ENCODE measurements around the gene CORO2B.

Gene CORO2B

DNA sequence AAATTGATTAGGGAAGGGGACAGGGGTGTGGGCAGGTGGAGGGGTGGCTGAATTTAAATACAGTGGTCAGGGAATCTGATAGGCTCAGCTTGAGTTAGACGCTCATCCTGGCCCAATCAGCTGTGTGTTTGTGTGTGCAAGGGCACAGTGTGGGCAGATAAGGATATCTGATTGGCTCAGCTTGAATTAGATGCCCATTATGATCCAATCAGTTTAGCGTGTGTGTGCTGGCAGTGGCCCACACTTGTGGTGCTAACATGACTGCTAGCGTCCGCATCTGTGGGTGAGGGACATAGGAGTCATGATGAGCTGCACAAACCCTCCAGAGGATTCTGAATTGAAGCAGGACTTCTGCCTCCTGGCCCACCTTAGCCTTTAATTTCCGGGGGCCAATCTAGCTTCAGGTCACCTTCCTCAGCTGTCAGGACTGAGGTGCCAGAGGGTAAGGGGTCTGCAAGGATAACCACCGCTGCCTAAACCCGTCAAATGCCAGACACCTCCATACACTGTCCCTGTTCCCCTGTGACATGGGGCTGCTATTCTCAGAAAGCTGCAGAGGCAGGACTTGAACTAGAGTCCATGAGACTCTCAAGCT is 97.3 kb downstream of the CORO2B start:
- 0 out of 3 replicates have a peak, but pooled peaks have one; percentile 12 for ATAC-seq
- no peak for TF ChIP-seq PPARA (CRISPR knock-in tag; IDR thresholded peaks at IDR 0.05; ENCODE audit: borderline replicate concordance)
- TF ChIP-seq CREB5 (CRISPR knock-in tag; IDR thresholded peaks at IDR 0.05; ENCODE audit: low read depth), result no peak
- no peak for TF ChIP-seq TSHZ2 (CRISPR knock-in tag; IDR thresholded peaks at IDR 0.05)
- TF ChIP-seq RARB (CRISPR knock-in tag; IDR thresholded peaks at IDR 0.05), result no peak
- no peak for TF ChIP-seq BACH2 (CRISPR knock-in tag; IDR thresholded peaks at IDR 0.05; ENCODE audit: borderline replicate concordance)
- TF ChIP-seq ARNTL (CRISPR knock-in tag; IDR thresholded peaks at IDR 0.05; ENCODE audit: borderline replicate concordance, low read depth), result no peak
- TF ChIP-seq ZC3H10 (CRISPR knock-in tag; IDR thresholded peaks at IDR 0.05), result no peak
- no peak for TF ChIP-seq ZNF565 (CRISPR knock-in tag; conservative IDR thresholded peaks at IDR 0.05; ENCODE audit: low read depth)
- no peak for TF ChIP-seq ZNF8 (CRISPR knock-in tag; IDR thresholded peaks at IDR 0.05)
- TF ChIP-seq TCF4 (CRISPR knock-in tag; IDR thresholded peaks at IDR 0.05; ENCODE audit: borderline replicate concordance), result no peak
- no peak for TF ChIP-seq ZFP30 (CRISPR knock-in tag; IDR thresholded peaks at IDR 0.05)
- TF ChIP-seq ESRRG (CRISPR knock-in tag; IDR thresholded peaks at IDR 0.05), result no peak
- TF ChIP-seq CSDC2 (CRISPR knock-in tag; IDR thresholded peaks at IDR 0.05), result no peak
- TF ChIP-seq PATZ1 (CRISPR knock-in tag; IDR thresholded peaks at IDR 0.05; ENCODE audit: borderline replicate concordance), result no peak
- no peak for TF ChIP-seq CSRNP3 (CRISPR knock-in tag; IDR thresholded peaks at IDR 0.05)
- TF ChIP-seq SNAI2 (CRISPR knock-in tag; IDR thresholded peaks at IDR 0.05), result no peak

GRCh38 chr15:68676926-68677325 is 98.1 kb downstream of the CORO2B start:
- no peak for TF ChIP-seq ESRRG (CRISPR knock-in tag; IDR thresholded peaks at IDR 0.05)
- TF ChIP-seq OSR1 (CRISPR knock-in tag; IDR thresholded peaks at IDR 0.05), result no peak
- no peak for TF ChIP-seq SNAI2 (CRISPR knock-in tag; IDR thresholded peaks at IDR 0.05)
- TF ChIP-seq BACH2 (CRISPR knock-in tag; IDR thresholded peaks at IDR 0.05; ENCODE audit: borderline replicate concordance), result no peak
- no peak for TF ChIP-seq TOX (CRISPR knock-in tag; IDR thresholded peaks at IDR 0.05; ENCODE audit: borderline replicate concordance)
- no peak for TF ChIP-seq ZC3H10 (CRISPR knock-in tag; IDR thresholded peaks at IDR 0.05)
- TF ChIP-seq ZFP3 (CRISPR knock-in tag; IDR thresholded peaks at IDR 0.05), result no peak
- TF ChIP-seq CSDC2 (CRISPR knock-in tag; IDR thresholded peaks at IDR 0.05), result no peak
- no peak for TF ChIP-seq ARNTL (CRISPR knock-in tag; IDR thresholded peaks at IDR 0.05; ENCODE audit: borderline replicate concordance, low read depth)
- TF ChIP-seq, protein P1, sequence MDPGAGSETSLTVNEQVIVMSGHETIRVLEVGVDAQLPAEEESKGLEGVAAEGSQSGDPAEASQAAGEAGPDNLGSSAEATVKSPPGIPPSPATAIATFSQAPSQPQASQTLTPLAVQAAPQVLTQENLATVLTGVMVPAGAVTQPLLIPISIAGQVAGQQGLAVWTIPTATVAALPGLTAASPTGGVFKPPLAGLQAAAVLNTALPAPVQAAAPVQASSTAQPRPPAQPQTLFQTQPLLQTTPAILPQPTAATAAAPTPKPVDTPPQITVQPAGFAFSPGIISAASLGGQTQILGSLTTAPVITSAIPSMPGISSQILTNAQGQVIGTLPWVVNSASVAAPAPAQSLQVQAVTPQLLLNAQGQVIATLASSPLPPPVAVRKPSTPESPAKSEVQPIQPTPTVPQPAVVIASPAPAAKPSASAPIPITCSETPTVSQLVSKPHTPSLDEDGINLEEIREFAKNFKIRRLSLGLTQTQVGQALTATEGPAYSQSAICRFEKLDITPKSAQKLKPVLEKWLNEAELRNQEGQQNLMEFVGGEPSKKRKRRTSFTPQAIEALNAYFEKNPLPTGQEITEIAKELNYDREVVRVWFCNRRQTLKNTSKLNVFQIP (CRISPR knock-in tag; IDR thresholded peaks at IDR 0.05; ENCODE audit: borderline replicate concordance, low read depth), result no peak
- no peak for TF ChIP-seq ZNF565 (CRISPR knock-in tag; conservative IDR thresholded peaks at IDR 0.05; ENCODE audit: low read depth)
- TF ChIP-seq ZNF70 (CRISPR knock-in tag; IDR thresholded peaks at IDR 0.05), result no peak
- no peak for TF ChIP-seq ZNF8 (CRISPR knock-in tag; IDR thresholded peaks at IDR 0.05)
- no peak for TF ChIP-seq PPARA (CRISPR knock-in tag; IDR thresholded peaks at IDR 0.05; ENCODE audit: borderline replicate concordance)
- no peak for TF ChIP-seq GLIS3 (CRISPR knock-in tag; IDR thresholded peaks at IDR 0.05)
- no peak for TF ChIP-seq ZFP30 (CRISPR knock-in tag; IDR thresholded peaks at IDR 0.05)
- no peak for ATAC-seq

All from SK-N-SH treated with all-trans-retinoic acid at 6 μM for 48 hours (cell line).